PC-3 (cell line): ENCODE data around the gene OR2T1. TPM values are rescaled to one million over a fixed set of nuclear protein-coding genes. Genes with fewer than 3 reads are reported as not detected.
"Not testable (repeated sequence)": the region's sequence is repeated elsewhere in the genome, so short reads cannot be mapped to it uniquely, and the experiment has no call there.

Experiments
- ATAC-seq: fragments of 200-7000 bp; cut with Tn5 transposase; 2 replicates; pipeline ENCODE4 v1.9.1; 2020; ENCODE audit warnings: mild to moderate bottlenecking, moderate library complexity
- BruUV-seq: library from RNA; stranded (reverse); fragments of 400-500 nt; replicated peaks from 2 replicates; lab custom pipeline; 2021; lab: Mats Ljungman, UMichigan
- CTCF ChIA-PET: fragments of 300-600 bp; sonication (Branson Sonifier 250); formaldehyde crosslinking; loops from one replicate; lab custom pipeline; 2022; ENCODE audit warnings: antibody characterized with exemption; lab: Charles Lee
- POLR2A ChIA-PET: fragments of 300-600 bp; sonication (Branson Sonifier 250); formaldehyde crosslinking; loops from one replicate; lab custom pipeline; 2022; ENCODE audit warnings: antibody characterized with exemption; ENCODE audit not compliant: unreplicated experiment; lab: Charles Lee
- DNase-seq: peaks from one replicate; pipeline ENCODE4 v3.0.0-alpha.2; 2015
- H2AFZ ChIP-seq: fragments of 300-600 bp; sonication (generic); 2 replicates; pipeline ENCODE4 v1.6.0; 2016; ENCODE audit warnings: antibody characterized with exemption, low read length
- H3F3A ChIP-seq: fragments of 300-600 bp; sonication (generic); one replicate; pipeline ENCODE4 v1.6.0; 2017; ENCODE audit warnings: antibody characterized with exemption, low read length, control low read depth, mild to moderate bottlenecking; ENCODE audit not compliant: unreplicated experiment
- H3K27ac ChIP-seq: fragments of 300-600 bp; sonication (generic); 2 replicates; pipeline ENCODE4 v1.5.1; 2016; ENCODE audit warnings: mild to moderate bottlenecking, low read length
- H3K27me3 ChIP-seq: fragments of 300-600 bp; sonication (generic); 2 replicates; pipeline ENCODE4 v1.6.1; 2016; ENCODE audit warnings: low read length, mixed read lengths
- H3K36me3 ChIP-seq: fragments of 300-600 bp; sonication (generic); 2 replicates; pipeline ENCODE4 v1.6.1; 2016; ENCODE audit warnings: low read depth, mixed run types, low read length, mixed read lengths
- H3K4me1 ChIP-seq: fragments of 300-600 bp; sonication (generic); 2 replicates; pipeline ENCODE4 v1.5.1; 2016; ENCODE audit warnings: low read length; ENCODE audit not compliant: insufficient read depth
- H3K4me2 ChIP-seq: fragments of 300-600 bp; sonication (generic); 2 replicates; pipeline ENCODE4 v1.6.0; 2016; ENCODE audit warnings: low read length
- H3K4me3 ChIP-seq: fragments of 300-600 bp; sonication (generic); 2 replicates; pipeline ENCODE4 v1.5.1; 2016; ENCODE audit warnings: mild to moderate bottlenecking, low read length, mixed read lengths
- H3K79me2 ChIP-seq: fragments of 300-600 bp; sonication (generic); 2 replicates; pipeline ENCODE4 v1.6.1; 2017; ENCODE audit warnings: low read length, mixed read lengths
- H3K9ac ChIP-seq: fragments of 300-600 bp; sonication (generic); 2 replicates; pipeline ENCODE4 v1.6.0; 2016; ENCODE audit warnings: mild to moderate bottlenecking, low read length
- H3K9me2 ChIP-seq: fragments of 300-600 bp; sonication (generic); replicated peaks from 2 replicates; pipeline ENCODE4 v1.6.1; 2016; ENCODE audit warnings: mixed run types, low read length, mixed read lengths
- H3K9me3 ChIP-seq: fragments of 300-600 bp; sonication (generic); 2 replicates; pipeline ENCODE4 v1.6.1; 2016; ENCODE audit warnings: low read length, mixed read lengths
- H4K20me1 ChIP-seq: fragments of 300-600 bp; sonication (generic); 2 replicates; pipeline ENCODE4 v1.6.1; 2016; ENCODE audit warnings: low read length, mixed read lengths
- EZH2 ChIP-seq: fragments of 300-600 bp; sonication (generic); IDR thresholded peaks from one replicate; pipeline ENCODE4 v1.6.1; 2017; ENCODE audit warnings: antibody characterized with exemption, mild to moderate bottlenecking, low read length; ENCODE audit not compliant: unreplicated experiment
- EZH2phosphoT487 ChIP-seq: fragments of 300-600 bp; sonication (generic); IDR thresholded peaks from 2 replicates; pipeline ENCODE4 v1.6.1; 2018; ENCODE audit warnings: mild to moderate bottlenecking, antibody characterized with exemption, low read length, borderline replicate concordance
- intact Hi-C: fragments of 100-400 bp; cut with micrococcal nuclease; formaldehyde crosslinking; loops from 2 replicates; pipeline ENCODE4 v1.9.0; 2023
- total RNA-seq: library from RNA; depleted of rRNA; stranded (reverse); fragments of >200 nt; gene quantifications from 2 replicates; pipeline ENCODE4 v1.2.3, GENCODE V29; 2014
- TF ChIP-seq, protein P1 (sequence below): fragments of 300-600 bp; sonication (generic); conservative IDR thresholded peaks from 2 replicates; pipeline ENCODE4 v1.5.1; 2017; ENCODE audit warnings: antibody characterized with exemption, low read depth, mild to moderate bottlenecking, low read length

Gene OR2T1
- total RNA-seq, 1 experiment from 2014 or later = not detected

DNA sequence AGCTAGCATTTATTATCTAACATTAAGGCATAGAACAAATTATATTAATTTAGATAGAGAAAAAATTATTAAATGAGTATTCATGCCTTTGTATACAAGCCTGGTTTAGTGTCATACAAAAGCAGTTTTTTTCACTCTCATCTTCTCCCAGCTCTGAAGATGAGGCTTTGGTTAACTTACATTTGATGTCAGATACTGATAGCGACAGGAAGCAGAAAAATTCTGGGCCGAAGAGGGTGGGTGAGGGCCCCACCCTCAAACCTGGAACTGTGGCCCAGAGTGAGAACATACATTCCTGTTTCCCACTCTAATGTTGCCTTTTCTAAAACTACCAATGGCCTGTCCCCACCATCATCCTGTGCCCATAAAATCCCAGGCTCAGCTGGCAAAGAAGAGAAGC is 15.0 kb downstream of the OR2T1 start:
- CTCF ChIA-PET = no interaction called here
- Histone ChIP-seq H3K9ac (no peak overlapping the region), H3K4me1 (no peaks in the 10 kb centered on the region), H3K4me3 (no peak overlapping the region), H3F3A (no peaks in the 10 kb centered on the region), H3K79me2 (no peaks in the 10 kb centered on the region), H3K36me3 (no peaks in the 10 kb centered on the region), H3K9me2 (no peaks in the 10 kb centered on the region), H3K9me3 (peaks cover 66% of the 10 kb centered on the region), H4K20me1 (no peaks in the 10 kb centered on the region), H3K27me3 (no peaks in the 10 kb centered on the region), H3K27ac (no peak overlapping the region), H3K4me2 (no peak overlapping the region), H2AFZ (no peak overlapping the region)
- ATAC-seq = no peak
- TF ChIP-seq, protein P1, sequence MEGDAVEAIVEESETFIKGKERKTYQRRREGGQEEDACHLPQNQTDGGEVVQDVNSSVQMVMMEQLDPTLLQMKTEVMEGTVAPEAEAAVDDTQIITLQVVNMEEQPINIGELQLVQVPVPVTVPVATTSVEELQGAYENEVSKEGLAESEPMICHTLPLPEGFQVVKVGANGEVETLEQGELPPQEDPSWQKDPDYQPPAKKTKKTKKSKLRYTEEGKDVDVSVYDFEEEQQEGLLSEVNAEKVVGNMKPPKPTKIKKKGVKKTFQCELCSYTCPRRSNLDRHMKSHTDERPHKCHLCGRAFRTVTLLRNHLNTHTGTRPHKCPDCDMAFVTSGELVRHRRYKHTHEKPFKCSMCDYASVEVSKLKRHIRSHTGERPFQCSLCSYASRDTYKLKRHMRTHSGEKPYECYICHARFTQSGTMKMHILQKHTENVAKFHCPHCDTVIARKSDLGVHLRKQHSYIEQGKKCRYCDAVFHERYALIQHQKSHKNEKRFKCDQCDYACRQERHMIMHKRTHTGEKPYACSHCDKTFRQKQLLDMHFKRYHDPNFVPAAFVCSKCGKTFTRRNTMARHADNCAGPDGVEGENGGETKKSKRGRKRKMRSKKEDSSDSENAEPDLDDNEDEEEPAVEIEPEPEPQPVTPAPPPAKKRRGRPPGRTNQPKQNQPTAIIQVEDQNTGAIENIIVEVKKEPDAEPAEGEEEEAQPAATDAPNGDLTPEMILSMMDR = no peak
- TF ChIP-seq EZH2phosphoT487 = no peak
- no peak for TF ChIP-seq EZH2
- intact Hi-C loops = no loop called here
- no TSS peak for BruUV-seq
- no peak for DNase-seq
- POLR2A ChIA-PET = interaction anchor here (0.6 to 0.7 kb wide), 2 partner anchors 9 to 40 kb away, joined by 3 read pairs; no protein-coding TSS in a partner anchor

DNA sequence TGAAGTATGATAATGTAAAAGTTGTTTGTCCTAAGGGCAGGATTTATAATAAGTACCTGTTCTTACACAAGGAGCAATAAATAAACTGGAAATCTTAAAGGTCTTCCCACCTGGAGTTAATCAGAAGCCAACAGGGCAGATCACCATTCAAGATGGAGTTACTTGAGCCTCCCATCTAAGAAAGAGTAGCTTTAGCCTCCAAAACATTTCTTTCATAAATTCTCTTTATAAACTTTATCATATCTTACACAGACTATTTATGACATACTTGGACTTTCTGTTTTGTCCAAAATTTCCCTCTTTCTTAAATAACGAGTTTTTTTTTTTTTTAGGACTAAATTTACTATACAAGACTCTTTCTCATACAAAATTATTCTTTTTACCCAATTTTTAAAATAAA is 18.5 kb downstream of the OR2T1 start:
- ChIA-PET POLR2A (no interaction called here), CTCF (no interaction called here)
- TF ChIP-seq EZH2 (no peak), EZH2phosphoT487 (no peak)
- TF ChIP-seq, protein P1 = no peak
- H3K4me2 ChIP-seq = no peak overlapping the region
- no peaks in the 10 kb centered on the region for H3K36me3 ChIP-seq
- H3K27me3 ChIP-seq = no peaks in the 10 kb centered on the region
- DNase-seq (peak; percentile 19), ATAC-seq (no peak)
- no peak overlapping the region for H3K27ac ChIP-seq
- no peaks in the 10 kb centered on the region for H3K4me1 ChIP-seq
- no TSS peak for BruUV-seq
- intact Hi-C loops = no loop called here
- H3K4me3 ChIP-seq = no peak overlapping the region
- no peaks in the 10 kb centered on the region for H3K79me2 ChIP-seq
- H3F3A ChIP-seq = no peaks in the 10 kb centered on the region
- no peak overlapping the region for H2AFZ ChIP-seq
- peaks cover 53% of the 10 kb centered on the region for H3K9me3 ChIP-seq
- no peaks in the 10 kb centered on the region for H3K9me2 ChIP-seq
- no peaks in the 10 kb centered on the region for H4K20me1 ChIP-seq
- H3K9ac ChIP-seq = no peak overlapping the region

DNA sequence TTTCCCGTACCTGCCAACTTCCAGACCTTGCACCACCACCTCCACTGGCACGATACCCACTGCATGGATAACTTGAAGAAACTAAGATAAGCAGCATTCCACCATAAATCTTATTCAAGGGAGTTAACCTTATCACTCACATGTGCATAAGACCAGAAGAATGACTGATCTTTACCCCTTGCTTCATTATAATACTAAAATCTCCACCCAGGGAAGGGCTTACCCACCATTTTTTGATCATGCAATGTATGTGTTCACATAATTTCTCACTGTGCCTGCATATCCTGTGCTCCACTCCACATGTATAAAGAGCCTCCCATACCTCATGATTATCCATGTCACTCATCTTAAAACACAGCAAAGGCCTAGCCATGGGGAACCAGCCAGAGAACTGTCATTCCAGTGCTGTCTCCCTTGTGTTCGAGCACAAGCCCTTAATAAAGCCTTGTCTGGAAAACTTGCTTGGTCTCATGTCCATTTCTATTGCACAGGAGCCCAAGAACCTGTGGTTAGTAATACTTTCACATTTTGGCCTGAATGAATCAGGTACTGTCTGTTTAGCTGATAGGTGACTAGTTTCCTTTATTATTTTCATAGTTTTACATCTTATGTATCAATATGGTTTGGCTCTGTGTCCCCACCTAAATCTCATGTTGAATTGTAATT is 24.8 kb downstream of the OR2T1 start:
- H3K27ac ChIP-seq, intact Hi-C loops, BruUV-seq, H3K9me2 ChIP-seq, H2AFZ ChIP-seq, H3F3A ChIP-seq, H3K9ac ChIP-seq, CTCF ChIA-PET, H3K79me2 ChIP-seq, H3K9me3 ChIP-seq, H3K36me3 ChIP-seq, H3K4me2 ChIP-seq, H4K20me1 ChIP-seq, DNase-seq, H3K27me3 ChIP-seq, POLR2A ChIA-PET, ATAC-seq, H3K4me1 ChIP-seq, H3K4me3 ChIP-seq: not testable (repeated sequence)

DNA sequence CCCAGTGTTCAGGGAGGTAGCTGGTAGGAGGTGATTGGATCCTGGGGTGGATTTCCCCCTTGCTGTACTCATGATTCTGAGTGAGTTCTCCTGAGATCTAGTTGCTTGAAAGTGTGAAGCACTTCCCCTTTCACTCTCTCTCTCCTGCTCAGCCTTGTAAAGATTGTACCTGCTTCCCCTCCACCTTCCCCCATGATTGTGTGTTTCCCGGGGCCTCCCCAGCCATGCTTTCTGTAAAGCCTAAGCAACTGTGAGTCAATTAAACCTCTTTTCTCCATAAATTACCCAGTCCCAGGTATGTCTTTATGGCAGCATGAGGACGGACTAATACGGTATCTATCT is 25.3 kb downstream of the OR2T1 start:
- H3K79me2 ChIP-seq, POLR2A ChIA-PET, H3K4me2 ChIP-seq, H4K20me1 ChIP-seq, intact Hi-C loops, H2AFZ ChIP-seq, BruUV-seq, H3K27ac ChIP-seq, H3K9ac ChIP-seq, H3F3A ChIP-seq, H3K9me2 ChIP-seq, ATAC-seq, H3K9me3 ChIP-seq, H3K4me1 ChIP-seq, DNase-seq, CTCF ChIA-PET, H3K36me3 ChIP-seq, H3K27me3 ChIP-seq, H3K4me3 ChIP-seq: not testable (repeated sequence)

DNA sequence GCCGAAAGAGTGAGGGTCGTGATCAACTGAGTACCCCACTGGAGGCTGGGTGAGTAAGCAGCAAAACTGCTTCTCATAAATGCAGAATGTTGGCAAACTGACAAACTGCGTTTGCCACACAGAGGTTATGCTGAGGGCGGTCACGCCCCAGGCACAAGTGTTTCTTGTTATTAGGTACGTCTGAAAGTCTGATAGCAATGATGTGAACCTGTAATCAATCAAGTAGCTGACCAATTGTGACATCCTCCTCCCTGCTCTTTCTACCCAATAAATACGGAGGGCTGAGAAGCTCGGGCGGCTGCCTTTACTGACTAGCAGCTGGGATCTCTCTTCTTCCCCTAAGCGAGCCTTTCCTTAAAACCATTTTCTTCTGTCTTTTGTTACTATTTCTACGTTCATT is 28.8 kb downstream of the OR2T1 start:
- intact Hi-C loops, H3K4me2 ChIP-seq, H3K4me1 ChIP-seq, H2AFZ ChIP-seq, H3K9me3 ChIP-seq, H3K9ac ChIP-seq, H3K4me3 ChIP-seq, H3K9me2 ChIP-seq, BruUV-seq, H4K20me1 ChIP-seq, ATAC-seq, POLR2A ChIA-PET, H3F3A ChIP-seq, H3K36me3 ChIP-seq, DNase-seq, H3K27ac ChIP-seq, CTCF ChIA-PET, H3K79me2 ChIP-seq: not testable (repeated sequence)
- peaks cover 22% of the 10 kb centered on the region for H3K27me3 ChIP-seq
